HepG2 (cell line): ENCODE measurements around the gene SERPIND1.

Experiments used
- CAMTA2 ChIP-seq: sonication (generic); formaldehyde crosslinking; IDR thresholded peaks from 2 replicates; pipeline ENCODE4 v1.4.0; 2020; ENCODE audit warnings: mild to moderate bottlenecking, missing genetic modification reagents, borderline replicate concordance
- CBX5 ChIP-seq: sonication (generic); formaldehyde crosslinking; IDR thresholded peaks from 2 replicates; pipeline ENCODE4 v1.4.0; 2020; ENCODE audit warnings: missing genetic modification reagents, borderline replicate concordance
- ISX ChIP-seq: sonication (generic); formaldehyde crosslinking; conservative IDR thresholded peaks from 2 replicates; pipeline ENCODE4 v1.5.0; 2020; ENCODE audit warnings: missing genetic modification reagents
- JUND ChIP-seq: sonication (generic); formaldehyde crosslinking; IDR thresholded peaks from 2 replicates; pipeline ENCODE4 v1.8.0; 2022; ENCODE audit warnings: mild to moderate bottlenecking, missing genetic modification reagents
- NFIC ChIP-seq: IDR thresholded peaks from 2 replicates; pipeline ENCODE4 v1.6.1; 2012; ENCODE audit warnings: mild to moderate bottlenecking, low read length, inconsistent platforms
- POLR2AphosphoS5 ChIP-seq: IDR thresholded peaks from 2 replicates; pipeline ENCODE4 v1.6.1; 2012; ENCODE audit warnings: low read depth, low read length
- SP140L ChIP-seq: sonication (generic); formaldehyde crosslinking; IDR thresholded peaks from 2 replicates; pipeline ENCODE4 v1.4.0; 2020; ENCODE audit warnings: missing genetic modification reagents, borderline replicate concordance
- SP4 ChIP-seq: sonication (generic); formaldehyde crosslinking; IDR thresholded peaks from 2 replicates; pipeline ENCODE4 v1.8.1; 2023; ENCODE audit warnings: mild to moderate bottlenecking, missing genetic modification reagents
- SP5 ChIP-seq: IDR thresholded peaks from 2 replicates; pipeline ENCODE4 v1.6.1; 2016; ENCODE audit warnings: low read depth, borderline replicate concordance
- TBP ChIP-seq: sonication (generic); formaldehyde crosslinking; IDR thresholded peaks from 2 replicates; pipeline ENCODE4 v1.5.0; 2020; ENCODE audit warnings: missing genetic modification reagents
- ZNF883 ChIP-seq: sonication (generic); formaldehyde crosslinking; IDR thresholded peaks from 2 replicates; pipeline ENCODE4 v1.5.1; 2020; ENCODE audit warnings: mild to moderate bottlenecking, missing genetic modification reagents; ENCODE audit errors: not compliant biosample characterization
- TF ChIP-seq, protein P1 (sequence below): sonication (generic); formaldehyde crosslinking; IDR thresholded peaks from 2 replicates; pipeline ENCODE4 v1.5.0; 2020; ENCODE audit warnings: missing genetic modification reagents
- TF ChIP-seq, protein P2 (sequence below): sonication (generic); formaldehyde crosslinking; IDR thresholded peaks from 2 replicates; pipeline ENCODE4 v1.5.0; 2020; ENCODE audit warnings: mild to moderate bottlenecking, missing genetic modification reagents, moderate library complexity
- TF ChIP-seq, protein P3 (sequence below): sonication (generic); formaldehyde crosslinking; IDR thresholded peaks from 2 replicates; pipeline ENCODE4 v1.9.0; 2022; ENCODE audit warnings: low read depth, missing genetic modification reagents

DNA sequence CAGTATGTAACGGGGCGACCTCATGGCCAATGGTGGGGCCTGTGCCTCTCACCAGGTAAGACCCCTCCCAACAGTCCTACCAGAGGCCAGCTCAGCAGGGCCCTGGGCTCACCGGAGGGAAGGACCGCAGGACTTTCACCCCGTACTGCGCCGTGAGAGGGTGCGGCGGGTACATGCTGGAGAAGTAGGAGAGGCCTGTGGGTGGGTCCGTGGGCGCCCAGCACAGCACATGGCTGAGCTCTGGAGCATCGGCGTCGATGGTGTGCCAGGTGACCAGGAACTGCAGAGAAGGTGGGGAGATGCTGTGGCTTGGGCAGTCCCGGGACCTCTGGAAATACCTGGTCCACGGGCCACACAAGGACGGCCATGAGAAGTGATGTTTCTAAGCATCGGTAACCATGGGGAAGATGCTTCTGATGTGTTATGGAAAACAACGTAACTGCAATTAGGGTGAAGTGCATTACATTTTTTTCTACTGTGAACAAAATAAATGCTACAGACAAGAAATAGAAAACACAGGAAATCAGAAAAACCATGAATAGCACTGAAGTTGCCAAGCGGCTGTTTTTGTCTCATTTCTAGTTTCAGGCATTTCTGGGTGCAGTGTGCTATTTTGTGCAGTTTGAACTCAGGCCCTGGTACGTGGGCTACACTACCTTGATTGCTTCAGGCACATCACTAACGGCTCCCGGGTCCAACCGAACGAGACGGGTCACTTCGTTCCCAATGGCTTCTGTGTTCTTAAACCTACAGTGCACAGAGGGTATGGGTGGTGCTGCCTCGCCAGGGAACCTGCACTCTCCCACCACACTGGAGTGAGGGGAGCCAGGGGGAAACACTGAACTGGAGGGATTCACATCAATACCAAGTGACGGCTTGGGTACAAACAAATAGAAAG lies 46.5 kb upstream of the SERPIND1 start:
- TF ChIP-seq JUND (CRISPR knock-in tag) (no peak), NFIC (no peak), POLR2AphosphoS5 (no peak), ZNF883 (CRISPR knock-in tag) (no peak), TBP (no peak), SP4 (no peak), CAMTA2 (CRISPR knock-in tag) (no peak), SP140L (CRISPR knock-in tag) (no peak), SP5 (CRISPR knock-in tag) (no peak), ISX (CRISPR knock-in tag) (no peak), CBX5 (CRISPR knock-in tag) (no peak)
- TF ChIP-seq, protein P1, sequence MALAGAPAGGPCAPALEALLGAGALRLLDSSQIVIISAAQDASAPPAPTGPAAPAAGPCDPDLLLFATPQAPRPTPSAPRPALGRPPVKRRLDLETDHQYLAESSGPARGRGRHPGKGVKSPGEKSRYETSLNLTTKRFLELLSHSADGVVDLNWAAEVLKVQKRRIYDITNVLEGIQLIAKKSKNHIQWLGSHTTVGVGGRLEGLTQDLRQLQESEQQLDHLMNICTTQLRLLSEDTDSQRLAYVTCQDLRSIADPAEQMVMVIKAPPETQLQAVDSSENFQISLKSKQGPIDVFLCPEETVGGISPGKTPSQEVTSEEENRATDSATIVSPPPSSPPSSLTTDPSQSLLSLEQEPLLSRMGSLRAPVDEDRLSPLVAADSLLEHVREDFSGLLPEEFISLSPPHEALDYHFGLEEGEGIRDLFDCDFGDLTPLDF (CRISPR knock-in tag) = no peak
- TF ChIP-seq, protein P2, sequence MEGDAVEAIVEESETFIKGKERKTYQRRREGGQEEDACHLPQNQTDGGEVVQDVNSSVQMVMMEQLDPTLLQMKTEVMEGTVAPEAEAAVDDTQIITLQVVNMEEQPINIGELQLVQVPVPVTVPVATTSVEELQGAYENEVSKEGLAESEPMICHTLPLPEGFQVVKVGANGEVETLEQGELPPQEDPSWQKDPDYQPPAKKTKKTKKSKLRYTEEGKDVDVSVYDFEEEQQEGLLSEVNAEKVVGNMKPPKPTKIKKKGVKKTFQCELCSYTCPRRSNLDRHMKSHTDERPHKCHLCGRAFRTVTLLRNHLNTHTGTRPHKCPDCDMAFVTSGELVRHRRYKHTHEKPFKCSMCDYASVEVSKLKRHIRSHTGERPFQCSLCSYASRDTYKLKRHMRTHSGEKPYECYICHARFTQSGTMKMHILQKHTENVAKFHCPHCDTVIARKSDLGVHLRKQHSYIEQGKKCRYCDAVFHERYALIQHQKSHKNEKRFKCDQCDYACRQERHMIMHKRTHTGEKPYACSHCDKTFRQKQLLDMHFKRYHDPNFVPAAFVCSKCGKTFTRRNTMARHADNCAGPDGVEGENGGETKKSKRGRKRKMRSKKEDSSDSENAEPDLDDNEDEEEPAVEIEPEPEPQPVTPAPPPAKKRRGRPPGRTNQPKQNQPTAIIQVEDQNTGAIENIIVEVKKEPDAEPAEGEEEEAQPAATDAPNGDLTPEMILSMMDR (CRISPR knock-in tag) = no peak
- TF ChIP-seq, protein P3, sequence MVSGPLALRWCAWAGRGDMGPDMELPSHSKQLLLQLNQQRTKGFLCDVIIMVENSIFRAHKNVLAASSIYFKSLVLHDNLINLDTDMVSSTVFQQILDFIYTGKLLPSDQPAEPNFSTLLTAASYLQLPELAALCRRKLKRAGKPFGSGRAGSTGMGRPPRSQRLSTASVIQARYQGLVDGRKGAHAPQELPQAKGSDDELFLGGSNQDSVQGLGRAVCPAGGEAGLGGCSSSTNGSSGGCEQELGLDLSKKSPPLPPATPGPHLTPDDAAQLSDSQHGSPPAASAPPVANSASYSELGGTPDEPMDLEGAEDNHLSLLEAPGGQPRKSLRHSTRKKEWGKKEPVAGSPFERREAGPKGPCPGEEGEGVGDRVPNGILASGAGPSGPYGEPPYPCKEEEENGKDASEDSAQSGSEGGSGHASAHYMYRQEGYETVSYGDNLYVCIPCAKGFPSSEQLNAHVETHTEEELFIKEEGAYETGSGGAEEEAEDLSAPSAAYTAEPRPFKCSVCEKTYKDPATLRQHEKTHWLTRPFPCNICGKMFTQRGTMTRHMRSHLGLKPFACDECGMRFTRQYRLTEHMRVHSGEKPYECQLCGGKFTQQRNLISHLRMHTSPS (CRISPR knock-in tag) = no peak
